GM21786 (cell line): ENCODE data around the gene GPHN.

ENCODE experiments used
- ATAC-seq: cut with Tn5 transposase; IDR thresholded peaks from one replicate; pipeline ENCODE4 v1.9.1; 2021; ENCODE audit not compliant: unreplicated experiment

GPHN gene

GRCh38 chr14:67207810-67208209, 699.9 kb downstream of the GPHN start:
- ATAC-seq: no peak

DNA sequence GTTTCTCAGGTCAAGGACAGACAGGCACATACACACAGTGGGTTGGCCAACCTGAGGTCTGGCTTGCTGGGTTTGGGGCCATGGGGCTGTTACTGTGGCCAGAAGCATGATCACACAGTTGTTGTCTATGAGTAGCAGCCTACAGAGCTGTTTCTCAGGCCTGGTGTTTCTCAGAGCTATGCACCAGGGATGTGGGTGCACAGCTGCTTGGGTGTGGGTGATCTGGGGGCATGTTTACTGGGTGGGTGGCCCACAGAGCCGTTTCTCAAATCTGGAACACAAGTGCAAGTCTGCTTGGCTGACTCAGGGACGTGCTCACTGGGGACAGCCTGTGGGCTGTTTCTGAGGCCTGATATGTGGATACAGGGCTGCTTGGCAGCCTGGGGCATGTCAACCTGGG, 710.2 kb downstream of the GPHN start:
- ATAC-seq: no peak

- ATAC-seq: no peak
These were observed 713.5 kb downstream of the GPHN start for GRCh38 chr14:67221248-67221981.

DNA sequence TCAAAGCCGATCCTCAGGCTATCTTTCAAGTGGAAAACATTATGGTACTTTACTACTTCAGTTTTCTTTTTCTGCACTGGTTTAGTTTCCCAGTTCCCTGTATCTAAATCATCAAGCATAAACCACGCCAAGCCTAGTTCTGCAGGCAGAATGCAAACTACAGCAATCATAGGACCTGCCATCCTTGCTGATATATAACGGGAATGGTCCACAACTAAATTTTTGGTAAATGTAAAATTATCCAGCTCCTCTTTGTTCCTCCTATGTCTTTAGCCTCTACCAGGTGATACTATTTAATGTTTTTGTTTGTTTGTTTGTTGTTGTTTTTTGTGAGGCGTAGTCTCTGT, 714.0 kb downstream of the GPHN start:
- no peak for ATAC-seq

- ATAC-seq: no peak
These were observed 717.6 kb downstream of the GPHN start for GRCh38 chr14:67225523-67225922.

DNA sequence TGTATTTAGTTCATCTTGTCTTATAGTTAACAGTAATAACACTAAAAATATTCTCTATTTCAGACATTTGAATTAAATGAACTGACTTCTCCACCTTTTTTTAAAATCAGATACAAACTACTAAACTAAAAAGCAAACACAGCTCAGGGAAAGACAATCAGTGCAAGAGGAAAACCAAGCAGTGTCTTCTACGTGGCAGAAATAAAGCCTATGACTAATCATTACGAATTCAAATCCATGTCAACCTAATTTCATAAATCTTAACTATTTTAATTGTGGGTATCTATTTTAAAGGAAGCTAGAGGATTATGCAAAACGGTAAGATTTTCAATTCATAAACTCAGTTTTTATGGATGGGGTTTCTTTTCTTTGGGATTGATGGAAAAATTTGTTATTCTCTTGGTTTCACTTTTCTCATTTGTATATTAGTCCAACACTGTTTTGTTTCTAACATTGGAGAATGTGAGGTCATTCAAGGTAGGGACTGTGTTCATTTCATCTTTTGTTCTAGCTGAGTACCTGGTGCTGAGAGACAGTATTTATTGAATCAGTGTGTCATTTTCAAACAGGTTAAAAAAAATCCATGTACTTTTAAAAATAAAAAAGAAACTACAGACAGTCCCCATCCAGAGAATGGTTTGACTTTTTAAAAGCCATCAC, 720.5 kb downstream of the GPHN start:
- ATAC-seq: no peak
